ENCODE data around the gene SLC38A1.

DNA sequence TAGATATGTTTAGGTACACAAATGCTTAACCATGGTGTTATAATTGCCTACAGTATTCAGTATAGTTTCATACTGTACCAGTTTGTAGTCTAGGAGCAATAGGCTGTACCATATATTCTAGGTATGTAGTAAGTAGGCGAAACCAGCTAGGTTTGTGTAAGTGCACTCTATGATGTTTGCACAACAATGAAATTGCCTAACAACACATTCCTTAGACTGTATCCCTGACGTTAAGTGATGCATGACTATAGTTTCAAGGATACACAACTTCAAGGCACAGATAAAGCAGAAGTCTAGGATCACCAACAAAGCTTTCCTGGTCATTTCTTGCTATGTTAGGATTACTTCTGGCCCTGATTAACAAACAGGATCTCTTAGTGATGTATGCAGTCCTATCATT lies 135.1 kb downstream of the SLC38A1 start:
- no peak for TF ChIP-seq POLR2AphosphoS5 (IDR thresholded peaks at IDR 0.05; ENCODE audit: low read depth, low read length)
- TF ChIP-seq TAF1 (IDR thresholded peaks at IDR 0.05; ENCODE audit: borderline replicate concordance, insufficient read depth, low read length) = no peak
- TF ChIP-seq SIN3A (IDR thresholded peaks at IDR 0.05; ENCODE audit: borderline replicate concordance, insufficient read depth, low read length) = no peak
- TF ChIP-seq, protein P1, sequence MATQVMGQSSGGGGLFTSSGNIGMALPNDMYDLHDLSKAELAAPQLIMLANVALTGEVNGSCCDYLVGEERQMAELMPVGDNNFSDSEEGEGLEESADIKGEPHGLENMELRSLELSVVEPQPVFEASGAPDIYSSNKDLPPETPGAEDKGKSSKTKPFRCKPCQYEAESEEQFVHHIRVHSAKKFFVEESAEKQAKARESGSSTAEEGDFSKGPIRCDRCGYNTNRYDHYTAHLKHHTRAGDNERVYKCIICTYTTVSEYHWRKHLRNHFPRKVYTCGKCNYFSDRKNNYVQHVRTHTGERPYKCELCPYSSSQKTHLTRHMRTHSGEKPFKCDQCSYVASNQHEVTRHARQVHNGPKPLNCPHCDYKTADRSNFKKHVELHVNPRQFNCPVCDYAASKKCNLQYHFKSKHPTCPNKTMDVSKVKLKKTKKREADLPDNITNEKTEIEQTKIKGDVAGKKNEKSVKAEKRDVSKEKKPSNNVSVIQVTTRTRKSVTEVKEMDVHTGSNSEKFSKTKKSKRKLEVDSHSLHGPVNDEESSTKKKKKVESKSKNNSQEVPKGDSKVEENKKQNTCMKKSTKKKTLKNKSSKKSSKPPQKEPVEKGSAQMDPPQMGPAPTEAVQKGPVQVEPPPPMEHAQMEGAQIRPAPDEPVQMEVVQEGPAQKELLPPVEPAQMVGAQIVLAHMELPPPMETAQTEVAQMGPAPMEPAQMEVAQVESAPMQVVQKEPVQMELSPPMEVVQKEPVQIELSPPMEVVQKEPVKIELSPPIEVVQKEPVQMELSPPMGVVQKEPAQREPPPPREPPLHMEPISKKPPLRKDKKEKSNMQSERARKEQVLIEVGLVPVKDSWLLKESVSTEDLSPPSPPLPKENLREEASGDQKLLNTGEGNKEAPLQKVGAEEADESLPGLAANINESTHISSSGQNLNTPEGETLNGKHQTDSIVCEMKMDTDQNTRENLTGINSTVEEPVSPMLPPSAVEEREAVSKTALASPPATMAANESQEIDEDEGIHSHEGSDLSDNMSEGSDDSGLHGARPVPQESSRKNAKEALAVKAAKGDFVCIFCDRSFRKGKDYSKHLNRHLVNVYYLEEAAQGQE (IDR thresholded peaks at IDR 0.05; ENCODE audit: insufficient read depth in 1 of 2, low read depth in 2 of 2, low read length in 2 of 2) = no peak
